ENCODE results near the gene CRYAA. TPM values are rescaled to one million over a fixed set of nuclear protein-coding genes. Genes with fewer than 3 reads are reported as not detected.
"Not testable (repeated sequence)": the region's sequence is repeated elsewhere in the genome, so short reads cannot be mapped to it uniquely, and the experiment has no call there.

CRYAA gene
- total and polyA plus RNA-seq, 2 of the 8 experiments (the other 6 are each of a cell fraction or from before 2014, with no cell fraction given), result not detected

DNA sequence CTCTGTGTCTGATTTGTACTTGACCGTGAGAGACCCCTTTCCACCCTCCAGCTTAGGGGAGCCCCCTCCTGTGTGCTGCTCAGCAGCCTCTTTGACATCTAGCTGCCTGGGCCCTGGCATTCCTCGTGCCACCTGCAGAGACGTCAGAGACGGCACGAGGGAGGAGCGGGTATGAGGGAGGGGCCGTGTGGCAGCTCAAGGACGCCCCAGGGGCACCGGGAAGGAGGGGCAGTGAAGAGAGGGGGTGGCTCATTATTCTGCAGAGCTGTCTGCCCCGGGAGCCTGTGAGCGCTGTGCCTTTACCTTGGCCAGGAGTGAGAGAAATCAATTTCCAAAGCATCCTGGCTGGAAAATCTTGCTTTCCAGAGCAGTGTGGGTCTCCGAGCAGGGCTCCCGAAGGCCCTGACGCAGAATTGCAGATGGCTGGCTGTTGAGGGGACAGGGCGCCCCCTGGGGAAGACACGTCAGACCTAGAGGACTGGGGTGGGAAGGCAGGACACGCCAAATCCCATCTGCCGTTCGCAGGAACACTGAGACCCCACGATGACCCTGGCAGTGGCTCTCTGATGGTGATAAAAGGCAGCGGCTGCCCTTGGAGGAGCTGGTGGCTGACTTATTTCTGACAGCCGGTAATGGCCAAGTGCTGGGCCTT, 9.5 kb downstream of the CRYAA start:
- H2AK5ac ChIP-seq (ENCODE audit: low read depth, low read length), result not testable (repeated sequence)

DNA sequence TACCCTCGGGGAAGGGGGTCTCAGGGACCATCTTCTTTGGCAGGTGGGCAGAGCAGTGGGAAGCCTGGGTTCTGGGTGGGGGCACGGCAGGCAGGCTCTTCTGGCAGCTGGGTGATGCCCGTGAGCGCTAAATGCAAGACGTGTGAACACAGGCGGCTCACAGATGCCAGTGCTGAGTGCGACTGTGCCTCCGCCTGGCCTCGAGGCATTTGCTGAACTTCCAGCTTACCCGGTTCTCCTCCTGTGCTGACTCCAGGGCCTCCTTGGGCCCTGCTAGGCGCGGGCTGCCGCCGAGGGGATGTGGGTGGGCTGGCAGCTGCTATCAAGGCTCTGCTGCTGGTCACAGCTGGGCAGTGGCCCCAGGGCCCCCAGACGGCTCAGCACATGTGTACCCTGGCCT, 12.2 kb downstream of the CRYAA start:
- H3K9me3 ChIP-seq (ENCODE audit: insufficient read depth in 2 of 2, low read depth in 1 of 2, low read length in 1 of 2); H4K8ac ChIP-seq (ENCODE audit: extremely low read depth, insufficient read depth, low read length); H3K27me3 ChIP-seq (replicated peaks in 1 of 4; ENCODE audit: control insufficient read depth in 3 of 4, extremely low read depth in 1 of 4, insufficient read depth in 3 of 4, low read length in 3 of 4); CTCF ChIA-PET (ENCODE audit: partially characterized antibody); H4K91ac ChIP-seq (replicated peaks; ENCODE audit: insufficient read length, low read length); H3K4me1 ChIP-seq (replicated peaks in 1 of 4; ENCODE audit: control insufficient read depth in 3 of 4, insufficient read depth in 4 of 4, low read length in 3 of 4); FAIRE-seq; H3K14ac ChIP-seq (ENCODE audit: insufficient read length); H4K20me1 ChIP-seq (replicated peaks in 1 of 2; ENCODE audit: control insufficient read depth in 1 of 2, insufficient read depth in 2 of 2, low read length in 2 of 2); H3K18ac ChIP-seq (ENCODE audit: extremely low read depth, low read length); H2BK5ac ChIP-seq (ENCODE audit: low read depth, low read length); H2AFZ ChIP-seq (ENCODE audit: low read length); H3K4ac ChIP-seq (replicated peaks; ENCODE audit: insufficient read length, low read depth, low read length); H3K79me2 ChIP-seq (ENCODE audit: control insufficient read depth in 1 of 2, insufficient read depth in 2 of 2, low read length in 2 of 2); H3K79me1 ChIP-seq (ENCODE audit: low read depth, low read length); H3K27ac ChIP-seq (ENCODE audit: low read depth, low read length); H2BK12ac ChIP-seq (ENCODE audit: low read depth, low read length); H3K23ac ChIP-seq (ENCODE audit: insufficient read length); H2BK15ac ChIP-seq (ENCODE audit: low read length); H2BK20ac ChIP-seq (ENCODE audit: low read length); H3K4me2 ChIP-seq (ENCODE audit: insufficient read depth in 1 of 2, low read depth in 2 of 2, low read length in 2 of 2); H3K4me3 ChIP-seq (ENCODE audit: extremely low read depth in 1 of 4, insufficient read depth in 2 of 4, low read depth in 3 of 4, low read length in 4 of 4); H3K56ac ChIP-seq (replicated peaks; ENCODE audit: insufficient read length, low read depth, low read length); H2BK120ac ChIP-seq (replicated peaks; ENCODE audit: low read depth, low read length); POLR2A ChIA-PET (ENCODE audit: partially characterized antibody); DNase-seq (ENCODE audit: low read depth in 1 of 2, low spot score in 2 of 2); H2AK5ac ChIP-seq (ENCODE audit: low read depth, low read length); H4K5ac ChIP-seq (ENCODE audit: insufficient read length, low read depth, low read length); H3K23me2 ChIP-seq (ENCODE audit: low read depth, low read length); H3K36me3 ChIP-seq (ENCODE audit: control insufficient read depth in 2 of 4, insufficient read depth in 4 of 4, low read length in 3 of 4); H3K9ac ChIP-seq (replicated peaks in 1 of 4; ENCODE audit: extremely low read depth in 1 of 4, low read depth in 3 of 4, low read length in 3 of 4): not testable (repeated sequence)
- no CpG with 5 or more reads among the region's 15 CpGs for WGBS, 2 experiments (ENCODE audit: extremely low coverage in 1 of 2, insufficient coverage in 1 of 2, insufficient read length in 1 of 2, insufficient replicate concordance in 2 of 2, low coverage in 1 of 2, low lambda C conversion rate in 2 of 2, missing lambda C conversion rate in 1 of 2)

More for the DNA sequence above, 9.5 kb downstream of the CRYAA start:
- H3K79me1 ChIP-seq (ENCODE audit: low read depth, low read length); H3K9ac ChIP-seq (replicated peaks in 1 of 4; ENCODE audit: extremely low read depth in 1 of 4, low read depth in 3 of 4, low read length in 3 of 4); H3K23me2 ChIP-seq (ENCODE audit: low read depth, low read length); H4K20me1 ChIP-seq (replicated peaks in 1 of 2; ENCODE audit: control insufficient read depth in 1 of 2, insufficient read depth in 2 of 2, low read length in 2 of 2); H3K27ac ChIP-seq (ENCODE audit: low read depth, low read length); H3K4me2 ChIP-seq (ENCODE audit: insufficient read depth in 1 of 2, low read depth in 2 of 2, low read length in 2 of 2); H2BK120ac ChIP-seq (replicated peaks; ENCODE audit: low read depth, low read length); FAIRE-seq; DNase-seq (ENCODE audit: low read depth in 1 of 2, low spot score in 2 of 2); H3K14ac ChIP-seq (ENCODE audit: insufficient read length); H2BK12ac ChIP-seq (ENCODE audit: low read depth, low read length); H4K91ac ChIP-seq (replicated peaks; ENCODE audit: insufficient read length, low read length); H2BK20ac ChIP-seq (ENCODE audit: low read length); H3K18ac ChIP-seq (ENCODE audit: extremely low read depth, low read length); CTCF ChIA-PET (ENCODE audit: partially characterized antibody); H3K4me3 ChIP-seq (ENCODE audit: extremely low read depth in 1 of 4, insufficient read depth in 2 of 4, low read depth in 3 of 4, low read length in 4 of 4); H3K4ac ChIP-seq (replicated peaks; ENCODE audit: insufficient read length, low read depth, low read length); H3K9me3 ChIP-seq (ENCODE audit: insufficient read depth in 2 of 2, low read depth in 1 of 2, low read length in 1 of 2); H2BK15ac ChIP-seq (ENCODE audit: low read length); H3K27me3 ChIP-seq (replicated peaks in 1 of 4; ENCODE audit: control insufficient read depth in 3 of 4, extremely low read depth in 1 of 4, insufficient read depth in 3 of 4, low read length in 3 of 4); H4K8ac ChIP-seq (ENCODE audit: extremely low read depth, insufficient read depth, low read length); H3K4me1 ChIP-seq (replicated peaks in 1 of 4; ENCODE audit: control insufficient read depth in 3 of 4, insufficient read depth in 4 of 4, low read length in 3 of 4); H3K23ac ChIP-seq (ENCODE audit: insufficient read length); POLR2A ChIA-PET (ENCODE audit: partially characterized antibody); H3K56ac ChIP-seq (replicated peaks; ENCODE audit: insufficient read length, low read depth, low read length); H2BK5ac ChIP-seq (ENCODE audit: low read depth, low read length); H4K5ac ChIP-seq (ENCODE audit: insufficient read length, low read depth, low read length); H3K79me2 ChIP-seq (ENCODE audit: control insufficient read depth in 1 of 2, insufficient read depth in 2 of 2, low read length in 2 of 2); H2AFZ ChIP-seq (ENCODE audit: low read length); H3K36me3 ChIP-seq (ENCODE audit: control insufficient read depth in 2 of 4, insufficient read depth in 4 of 4, low read length in 3 of 4): not testable (repeated sequence)
- no CpG with 5 or more reads among the region's 22 CpGs for WGBS, 2 experiments (ENCODE audit: extremely low coverage in 1 of 2, insufficient coverage in 1 of 2, insufficient read length in 1 of 2, insufficient replicate concordance in 2 of 2, low coverage in 1 of 2, low lambda C conversion rate in 2 of 2, missing lambda C conversion rate in 1 of 2)
